GM21367 (cell line): ENCODE measurements around the gene PCNX1.

Experiments used
- ATAC-seq: cut with Tn5 transposase; IDR thresholded peaks from one replicate; pipeline ENCODE4 v1.9.1; 2021; ENCODE audit not compliant: unreplicated experiment

PCNX1 gene

GRCh38 chr14:70956511-70956910, 49.3 kb downstream of the PCNX1 start:
- ATAC-seq, result no peak

DNA sequence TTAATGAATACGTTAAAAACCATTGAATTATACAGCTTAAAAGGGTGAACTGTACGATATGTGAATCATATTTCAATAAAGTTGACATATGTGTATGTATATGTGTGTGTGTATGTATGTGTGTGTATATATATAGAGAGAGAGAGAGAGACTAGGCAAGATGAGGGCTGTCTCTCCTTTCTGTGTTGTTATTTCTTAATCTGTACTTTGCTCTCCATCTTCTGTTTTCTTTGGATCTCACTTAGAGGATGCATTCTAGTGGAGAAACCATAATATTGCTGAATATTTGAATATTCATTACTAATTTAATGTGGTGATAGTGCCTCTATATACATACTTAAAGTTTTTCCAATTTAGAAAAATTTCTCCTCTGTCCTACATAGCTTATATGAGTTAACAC, 50.5 kb downstream of the PCNX1 start:
- ATAC-seq, result no peak

GRCh38 chr14:70962935-70963334, 55.7 kb downstream of the PCNX1 start:
- ATAC-seq, result no peak

DNA sequence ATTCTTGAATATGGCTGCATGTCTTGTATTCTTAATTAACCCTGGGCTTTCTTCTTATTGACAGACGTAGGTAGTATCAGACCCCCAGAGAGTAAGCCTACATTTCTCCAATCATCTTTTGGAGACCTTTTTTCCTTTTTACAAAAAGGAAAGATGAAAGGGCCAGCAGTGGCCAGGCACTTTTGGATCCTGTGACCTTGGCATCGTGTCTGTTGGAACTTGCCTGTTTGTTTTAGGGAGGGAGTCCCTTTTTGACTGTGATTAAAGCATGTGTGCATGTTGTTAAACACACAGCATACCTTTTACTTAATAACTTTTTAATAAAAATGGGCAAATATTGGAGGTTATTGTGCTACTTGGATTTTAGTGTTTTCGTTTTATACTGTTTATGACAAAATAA, 57.2 kb downstream of the PCNX1 start:
- no peak for ATAC-seq

DNA sequence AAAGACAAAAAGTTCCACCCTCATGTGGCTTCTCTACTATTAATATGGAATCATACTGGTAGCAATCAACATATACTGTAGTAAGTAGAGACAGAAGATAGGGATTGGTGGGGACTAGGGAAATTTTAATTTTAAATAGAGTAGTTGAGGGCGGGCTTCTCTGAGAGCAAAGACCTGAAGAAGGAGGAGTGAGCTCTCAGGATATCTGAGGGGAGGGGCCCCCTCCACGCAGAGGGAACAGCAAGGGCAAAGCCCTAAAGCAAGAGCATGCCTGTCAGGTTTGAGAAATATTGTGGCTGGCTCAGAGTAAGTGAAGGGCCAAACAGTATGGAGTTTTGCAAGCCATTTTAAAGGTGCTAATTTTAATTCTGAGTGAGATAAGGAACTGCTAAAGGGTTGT, 64.3 kb downstream of the PCNX1 start:
- ATAC-seq, result no peak

GRCh38 chr14:70972107-70972976, 65.1 kb downstream of the PCNX1 start:
- ATAC-seq, result no peak

- ATAC-seq, result no peak
Measured at GRCh38 chr14:70976591-70976990, 69.3 kb downstream of the PCNX1 start.

GRCh38 chr14:70981000-70981952, 74.0 kb downstream of the PCNX1 start:
- ATAC-seq, result no peak

GRCh38 chr14:70982200-70982599, 74.9 kb downstream of the PCNX1 start:
- no peak for ATAC-seq

DNA sequence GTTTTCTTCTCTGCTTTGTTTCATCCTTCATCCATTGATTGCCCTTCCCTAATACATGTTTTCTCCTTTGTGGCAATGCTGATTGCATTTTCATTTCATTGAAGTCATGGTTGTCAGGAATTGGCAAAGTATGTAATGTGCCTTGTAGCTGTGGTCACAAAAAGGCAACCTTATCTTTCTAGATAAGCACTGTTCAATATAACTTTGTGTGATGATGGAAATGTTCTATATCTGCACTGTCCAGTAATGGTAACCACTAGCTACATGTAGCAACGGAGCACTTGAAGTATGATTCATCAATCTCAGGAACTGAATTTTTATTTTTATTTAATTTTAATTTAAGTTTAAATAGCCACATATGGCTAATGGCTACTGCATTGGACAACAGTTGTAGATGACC, 79.8 kb downstream of the PCNX1 start:
- no peak for ATAC-seq

- no peak for ATAC-seq
Measured at GRCh38 chr14:70988452-70988851, 81.2 kb downstream of the PCNX1 start.

DNA sequence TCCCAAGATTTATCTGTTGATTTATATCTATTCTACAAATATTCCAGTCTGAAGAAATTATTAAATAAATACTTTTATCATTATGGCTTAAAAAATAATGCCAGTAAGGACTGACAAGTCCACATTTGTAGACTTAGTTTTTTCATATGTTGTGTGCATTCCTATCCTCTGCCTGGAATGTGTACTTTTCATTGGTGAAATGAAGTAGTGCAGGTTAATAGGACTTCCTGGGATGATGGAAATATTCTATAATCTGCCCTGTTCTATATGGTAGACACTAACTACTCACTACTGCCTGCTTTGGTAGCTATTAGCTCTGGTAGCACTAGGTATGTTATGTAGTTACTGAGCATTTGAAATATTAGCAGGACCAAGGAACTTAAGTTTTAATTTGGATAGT, 86.7 kb downstream of the PCNX1 start:
- no peak for ATAC-seq

DNA sequence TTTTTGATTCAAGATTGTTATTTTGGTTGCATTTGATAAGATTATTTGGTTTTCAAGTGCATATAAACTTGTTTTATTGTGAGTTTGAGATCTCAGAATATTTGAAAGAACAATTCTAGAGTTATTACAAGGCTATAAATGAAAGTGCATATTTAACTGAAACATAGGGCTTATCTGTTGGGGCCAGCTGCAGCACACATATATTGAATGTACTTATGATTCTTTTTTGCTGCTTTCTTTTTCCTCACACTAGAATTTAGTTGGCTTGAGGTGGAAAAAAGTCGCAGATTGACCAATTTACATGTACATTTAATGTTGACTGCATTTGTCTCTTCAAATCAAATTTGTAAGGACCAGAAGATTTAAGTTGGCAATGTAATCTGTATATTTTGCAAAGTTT, 88.0 kb downstream of the PCNX1 start:
- ATAC-seq, result no peak

DNA sequence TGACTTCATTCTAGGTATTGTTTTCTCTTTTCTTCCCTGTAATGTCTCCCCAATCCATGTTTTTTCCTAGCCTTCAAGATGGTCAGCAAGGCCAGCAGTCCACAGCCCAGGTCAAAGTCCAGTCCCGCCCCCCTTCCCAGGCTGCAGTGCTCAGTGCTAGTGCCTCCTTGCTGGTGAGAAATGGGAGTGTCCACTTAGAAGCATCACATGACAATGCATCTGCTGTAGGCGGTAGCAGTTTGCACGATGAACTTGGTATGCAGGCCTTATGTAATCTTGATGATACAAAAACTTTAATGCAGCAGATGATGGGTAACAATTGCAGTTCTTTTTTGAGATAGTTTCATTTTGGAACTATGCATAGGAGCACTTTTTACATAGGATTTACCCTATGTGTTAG, 88.4 kb downstream of the PCNX1 start:
- ATAC-seq, result no peak

DNA sequence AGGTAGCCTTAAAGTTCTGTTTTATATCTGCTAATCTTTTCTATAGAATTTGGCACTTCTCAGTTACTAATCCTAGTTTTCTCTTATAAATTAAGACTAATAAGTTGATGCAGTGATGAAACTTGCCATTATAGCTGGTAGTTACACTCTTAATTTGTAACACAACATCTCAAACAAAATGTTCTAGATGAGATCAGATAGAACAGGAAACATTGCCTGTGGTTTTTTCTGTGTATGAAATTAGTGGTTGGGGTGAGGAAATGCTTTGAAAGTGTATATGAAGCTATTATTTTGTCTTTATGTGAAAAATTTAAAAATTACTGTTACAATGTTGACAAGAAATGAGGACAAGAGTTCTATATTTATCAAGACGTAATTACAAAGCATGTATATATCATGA, 91.9 kb downstream of the PCNX1 start:
- no peak for ATAC-seq

DNA sequence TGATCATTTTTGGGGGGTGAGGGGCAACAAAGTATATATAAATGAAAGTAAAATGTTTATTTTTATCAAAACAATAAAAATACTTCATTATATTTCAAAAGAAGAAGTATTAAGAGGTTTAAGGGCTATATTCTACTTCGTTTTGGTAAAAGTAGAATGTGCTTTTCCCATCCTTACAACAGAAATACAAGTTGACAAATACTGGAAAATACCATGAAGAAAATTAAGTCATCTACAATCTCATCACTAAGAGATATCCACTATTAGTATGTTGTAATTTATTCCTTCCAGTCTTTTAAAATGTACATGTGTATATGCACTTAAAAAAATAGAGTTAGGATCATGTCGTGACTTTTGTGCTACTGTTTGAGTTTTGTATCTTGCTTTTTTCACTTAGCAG, 92.8 kb downstream of the PCNX1 start:
- no peak for ATAC-seq

GRCh38 chr14:71001742-71002141, 94.5 kb downstream of the PCNX1 start:
- no peak for ATAC-seq

DNA sequence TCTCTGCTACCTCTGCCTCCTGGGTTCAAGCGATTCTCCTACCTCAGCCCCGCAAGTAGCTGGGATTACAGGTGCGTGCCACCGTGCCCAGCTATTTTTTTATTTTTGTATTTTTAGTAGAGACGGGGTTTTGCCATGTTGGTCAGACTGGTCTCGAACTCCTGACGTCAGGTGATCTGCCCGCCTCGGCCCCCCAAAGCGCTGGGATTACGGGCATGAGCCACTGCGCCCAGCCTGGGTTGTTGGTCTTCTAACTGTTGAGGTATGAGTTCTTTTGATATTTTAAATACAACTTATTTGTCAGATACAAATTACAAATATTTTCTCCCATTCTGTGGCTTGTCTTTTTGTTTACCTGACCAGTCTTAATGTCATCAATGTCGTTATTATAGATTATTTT, 95.9 kb downstream of the PCNX1 start:
- ATAC-seq, result no peak

- no peak for ATAC-seq
Measured at GRCh38 chr14:71004481-71004880, 97.2 kb downstream of the PCNX1 start.

- no peak for ATAC-seq
Measured at GRCh38 chr14:71005076-71005475, 97.8 kb downstream of the PCNX1 start.

GRCh38 chr14:71006200-71006563, 98.9 kb downstream of the PCNX1 start:
- no peak for ATAC-seq

GRCh38 chr14:71011479-71011878, 104.2 kb downstream of the PCNX1 start:
- ATAC-seq, result no peak
